MCF 10A (cell line): Measurements from ENCODE around the gene CBX6. TPM values are rescaled to one million over a fixed set of nuclear protein-coding genes. Genes with fewer than 3 reads are reported as not detected.

Experiments used
- BruUV-seq: library from RNA; stranded (reverse); fragments of 400-500 nt; replicated peaks from 2 replicates; lab custom pipeline; 2021; lab: Mats Ljungman, UMichigan
- CTCF ChIA-PET: fragments of 300-600 bp; sonication (Branson Sonifier 250); formaldehyde crosslinking; extraction: SDS; loops from one replicate; lab custom pipeline; 2021; ENCODE audit warnings: antibody characterized with exemption, inconsistent platforms; lab: Yijun Ruan, JAX
- POLR2A ChIA-PET: fragments of 300-600, 350-650 bp; sonication (Branson Sonifier 250); formaldehyde crosslinking; extraction: SDS; loops from one replicate; lab custom pipeline; 2020; ENCODE audit warnings: antibody characterized with exemption, inconsistent platforms; lab: Yijun Ruan, JAX
- DNase-seq: peaks from one replicate; pipeline ENCODE4 v3.0.0-alpha.2; 2018; ENCODE audit not compliant: unreplicated experiment
- H3K27ac Mint-ChIP-seq: one replicate; pipeline ENCODE4 v1.8.0; 2022; ENCODE audit warnings: mild to moderate bottlenecking, low read depth, mixed read lengths; ENCODE audit not compliant: unreplicated experiment
- H3K27me3 Mint-ChIP-seq: one replicate; pipeline ENCODE4 v1.8.0; 2022; ENCODE audit warnings: mixed read lengths; ENCODE audit not compliant: insufficient read depth, unreplicated experiment
- H3K36me3 Mint-ChIP-seq: one replicate; pipeline ENCODE4 v1.8.0; 2022; ENCODE audit warnings: mild to moderate bottlenecking, moderate library complexity, mixed read lengths; ENCODE audit not compliant: insufficient read depth, unreplicated experiment
- H3K4me1 Mint-ChIP-seq: one replicate; pipeline ENCODE4 v1.8.0; 2022; ENCODE audit warnings: mixed read lengths; ENCODE audit not compliant: insufficient read depth, unreplicated experiment
- H3K4me3 Mint-ChIP-seq: one replicate; pipeline ENCODE4 v1.8.0; 2022; ENCODE audit warnings: mild to moderate bottlenecking, moderate library complexity, mixed read lengths; ENCODE audit not compliant: unreplicated experiment
- H3K9me3 Mint-ChIP-seq: one replicate; pipeline ENCODE4 v1.8.0; 2022; ENCODE audit warnings: mixed read lengths; ENCODE audit not compliant: unreplicated experiment
- CTCF ChIP-seq: fragments of 200-600 bp; IDR thresholded peaks from one replicate; pipeline ENCODE4 v1.8.0; 2022; ENCODE audit warnings: antibody characterized with exemption, mild to moderate bottlenecking; ENCODE audit not compliant: unreplicated experiment
- intact Hi-C: fragments of 100-400 bp; cut with micrococcal nuclease; formaldehyde crosslinking; loops from 2 replicates; pipeline ENCODE4 v1.14.1; 2022
- total RNA-seq: library from RNA; stranded (reverse); gene quantifications from 2 replicates; pipeline ENCODE4 v1.2.3, GENCODE V29; 2022

Gene CBX6
- total RNA-seq, 1 experiment from 2014 or later: 22.9 TPM

GRCh38 chr22:38843201-38843656, 28.8 kb downstream of the CBX6 start:
- DNase-seq: no peak
- ChIA-PET CTCF (interaction anchor here (0.6 kb wide), 1 partner anchor 10 kb away, joined by 3 read pairs; no protein-coding TSS in a partner anchor), POLR2A (interaction anchor here (1.2 to 1.3 kb wide), 2 partner anchors 8 to 12 kb away, joined by 3 read pairs; no protein-coding TSS in a partner anchor)
- Mint-ChIP-seq H3K27ac (no peak overlapping the region), H3K4me3 (peak overlapping the region; percentile 62), H3K4me1 (peaks cover 14% of the 10 kb centered on the region), H3K9me3 (no peaks in the 10 kb centered on the region), H3K27me3 (peaks cover 51% of the 10 kb centered on the region), H3K36me3 (peaks cover 4% of the 10 kb centered on the region)
- TF ChIP-seq CTCF: no peak
- intact Hi-C loops: loop anchor here (5.0 kb wide), 2 partner anchors 41 to 76 kb away; no protein-coding TSS in a partner anchor
- no TSS peak for BruUV-seq

GRCh38 chr22:38842512-38843200, 29.4 kb downstream of the CBX6 start:
- Mint-ChIP-seq H3K27me3 (peaks cover 45% of the 10 kb centered on the region), H3K36me3 (peaks cover 4% of the 10 kb centered on the region), H3K27ac (no peak overlapping the region), H3K4me3 (peak overlapping the region; percentile 62), H3K4me1 (peaks cover 14% of the 10 kb centered on the region), H3K9me3 (no peaks in the 10 kb centered on the region)
- CTCF ChIA-PET: interaction anchor here (0.6 to 1.4 kb wide), 2 partner anchors 11 to 18 kb away, joined by 3 read pairs; no protein-coding TSS in a partner anchor
- intact Hi-C loops: loop anchor here (5.0 kb wide), 2 partner anchors 40 to 75 kb away; no protein-coding TSS in a partner anchor
- BruUV-seq: no TSS peak
- no peak for DNase-seq
- TF ChIP-seq CTCF: no peak
- POLR2A ChIA-PET: interaction anchor here (1.2 to 1.3 kb wide), 2 partner anchors 9 to 13 kb away, joined by 3 read pairs; no protein-coding TSS in a partner anchor

GRCh38 chr22:38841635-38842034, 30.4 kb downstream of the CBX6 start:
- intact Hi-C loops: loop anchor here (5.0 kb wide), 2 partner anchors 39 to 74 kb away; no protein-coding TSS in a partner anchor
- BruUV-seq: no TSS peak
- POLR2A ChIA-PET: no interaction called here
- CTCF ChIA-PET: interaction anchor here (0.6 to 1.4 kb wide), 3 partner anchors 17 to 1581 kb away, joined by 3 read pairs; no protein-coding TSS in a partner anchor
- Mint-ChIP-seq H3K4me3 (no peak overlapping the region), H3K9me3 (no peaks in the 10 kb centered on the region), H3K27ac (no peak overlapping the region), H3K4me1 (peaks cover 14% of the 10 kb centered on the region), H3K36me3 (no peaks in the 10 kb centered on the region), H3K27me3 (peaks cover 35% of the 10 kb centered on the region)
- TF ChIP-seq CTCF: no peak
- DNase-seq: no peak

- no peak for TF ChIP-seq CTCF
- CTCF ChIA-PET: interaction anchor here (0.8 kb wide), 1 partner anchor 72 kb away, joined by 3 read pairs; no protein-coding TSS in a partner anchor
- POLR2A ChIA-PET: no interaction called here
- intact Hi-C loops: loop anchor here (5.0 kb wide), 2 partner anchors 39 to 74 kb away; no protein-coding TSS in a partner anchor
- Mint-ChIP-seq H3K27ac (no peak overlapping the region), H3K9me3 (no peaks in the 10 kb centered on the region), H3K4me3 (no peak overlapping the region), H3K4me1 (peaks cover 14% of the 10 kb centered on the region), H3K36me3 (no peaks in the 10 kb centered on the region), H3K27me3 (peaks cover 31% of the 10 kb centered on the region)
- no TSS peak for BruUV-seq
- DNase-seq: no peak
Observed at GRCh38 chr22:38841211-38841610, 30.8 kb downstream of the CBX6 start.
